Activated B cell treated with CpG ODN at 0.5 μM for 24 hours (primary cell): ENCODE results near the gene PMPCA. TPM values are rescaled to one million over a fixed set of nuclear protein-coding genes. Genes with fewer than 3 reads are reported as not detected.
"Not testable (repeated sequence)": the region's sequence is repeated elsewhere in the genome, so short reads cannot be mapped to it uniquely, and the experiment has no call there.

Source experiments
- ATAC-seq: fragments of 200-7000 bp; cut with Tn5 transposase; one replicate; pipeline ENCODE4 v1.10.0; 2021; ENCODE audit warnings: low read depth, mild to moderate bottlenecking, moderate library complexity
- CTCF ChIA-PET: fragments of 350-600 bp; sonication (Branson Sonifier 250); formaldehyde crosslinking; loops from one replicate; lab custom pipeline; 2021; ENCODE audit warnings: antibody characterized with exemption; lab: Charles Lee
- POLR2A ChIA-PET: fragments of 350-600 bp; sonication (Branson Sonifier 250); formaldehyde crosslinking; loops from one replicate; lab custom pipeline; 2021; ENCODE audit warnings: antibody characterized with exemption; lab: Charles Lee
- DNase-seq: peaks from one replicate; pipeline ENCODE4 v3.0.0; 2022
- H3K27ac Mint-ChIP-seq: one replicate; pipeline ENCODE4 v1.8.0; 2020; ENCODE audit warnings: mixed read lengths
- H3K27me3 Mint-ChIP-seq: one replicate; pipeline ENCODE4 v1.8.0; 2021; ENCODE audit warnings: mixed read lengths
- H3K36me3 Mint-ChIP-seq: one replicate; pipeline ENCODE4 v1.8.0; 2021; ENCODE audit warnings: low read depth, mixed read lengths
- H3K4me1 Mint-ChIP-seq: one replicate; pipeline ENCODE4 v1.8.0; 2021; ENCODE audit warnings: mixed read lengths
- H3K4me3 Mint-ChIP-seq: one replicate; pipeline ENCODE4 v1.8.0; 2020; ENCODE audit warnings: mild to moderate bottlenecking, mixed read lengths
- H3K9me3 Mint-ChIP-seq: one replicate; pipeline ENCODE4 v1.8.0; 2020; ENCODE audit warnings: mixed read lengths
- CTCF ChIP-seq: fragments of 200-600 bp; IDR thresholded peaks from one replicate; pipeline ENCODE4 v1.8.0; 2022; ENCODE audit warnings: antibody characterized with exemption, mild to moderate bottlenecking
- intact Hi-C: fragments of 100-400 bp; cut with micrococcal nuclease; formaldehyde crosslinking; loops from one replicate; pipeline ENCODE4 v1.15.1; 2024
- total RNA-seq: library from RNA; stranded (reverse); gene quantifications from 2 replicates; pipeline ENCODE4 v1.2.3, GENCODE V29; 2022

PMPCA gene
- total RNA-seq, 1 donor from 2014 or later = 75.3 TPM

- no peak for DNase-seq
- Mint-ChIP-seq H3K27me3 (no peaks in the 10 kb centered on the region), H3K9me3 (no peaks in the 10 kb centered on the region), H3K4me3 (no peak overlapping the region), H3K36me3 (peaks cover 71% of the 10 kb centered on the region), H3K27ac (no peak overlapping the region), H3K4me1 (no peaks in the 10 kb centered on the region)
- CTCF ChIA-PET = no interaction called here
- intact Hi-C loops = no loop called here
- ATAC-seq = no peak
- no peak for TF ChIP-seq CTCF
- POLR2A ChIA-PET = no interaction called here
Observed at GRCh38 chr9:136422876-136423275, 12.4 kb downstream of the PMPCA start.

GRCh38 chr9:136423432-136424146, 13.1 kb downstream of the PMPCA start:
- Mint-ChIP-seq H3K36me3 (peaks cover 66% of the 10 kb centered on the region), H3K4me3 (no peak overlapping the region), H3K4me1 (no peaks in the 10 kb centered on the region), H3K9me3 (no peaks in the 10 kb centered on the region), H3K27me3 (no peaks in the 10 kb centered on the region), H3K27ac (no peak overlapping the region)
- CTCF ChIA-PET = no interaction called here
- ATAC-seq = no peak
- intact Hi-C loops = no loop called here
- no peak for TF ChIP-seq CTCF
- POLR2A ChIA-PET = no interaction called here
- DNase-seq = no peak

- ATAC-seq (no peak), DNase-seq (no peak)
- ChIA-PET POLR2A (interaction anchor here (0.6 to 0.7 kb wide), 2 partner anchors 320 to 645 kb away, joined by 5 to 6 read pairs; partner anchors contain the start of gene SAPCD2), CTCF (no interaction called here)
- no peak for TF ChIP-seq CTCF
- no peak overlapping the region for H3K27ac Mint-ChIP-seq
- intact Hi-C loops = no loop called here
- H3K4me3 Mint-ChIP-seq = no peak overlapping the region
- H3K27me3 Mint-ChIP-seq = no peaks in the 10 kb centered on the region
- no peaks in the 10 kb centered on the region for H3K4me1 Mint-ChIP-seq
- H3K36me3 Mint-ChIP-seq = peaks cover 68% of the 10 kb centered on the region
- H3K9me3 Mint-ChIP-seq = no peaks in the 10 kb centered on the region
Observed at GRCh38 chr9:136424750-136425362, 14.4 kb downstream of the PMPCA start.

DNA sequence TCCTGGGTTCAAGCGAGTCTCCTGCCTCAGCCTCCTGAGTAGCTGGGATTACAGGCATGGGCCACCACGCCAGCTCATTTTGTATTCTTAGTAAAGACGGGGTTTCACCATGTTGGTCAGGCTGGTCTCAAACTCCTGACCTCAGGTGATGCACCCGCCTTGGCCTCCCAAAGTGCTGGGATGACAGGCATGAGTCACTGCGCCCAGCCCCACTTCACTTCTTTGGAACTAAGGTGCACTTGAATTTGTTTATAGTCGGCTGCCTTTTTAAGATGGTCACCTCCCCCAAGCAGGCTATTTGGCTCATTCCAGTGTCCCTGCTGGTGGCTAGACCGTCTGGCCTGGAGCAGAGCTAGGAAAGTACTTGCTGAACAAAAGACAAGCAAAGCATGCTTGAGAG, 14.9 kb downstream of the PMPCA start:
- intact Hi-C loops, H3K27me3 Mint-ChIP-seq, CTCF ChIA-PET, DNase-seq, H3K4me3 Mint-ChIP-seq, ATAC-seq, H3K9me3 Mint-ChIP-seq, H3K4me1 Mint-ChIP-seq: not testable (repeated sequence)
- H3K27ac Mint-ChIP-seq = peak overlapping the region; percentile 50
- H3K36me3 Mint-ChIP-seq = peaks cover 73% of the 10 kb centered on the region
- POLR2A ChIA-PET = interaction anchor here (0.6 to 0.7 kb wide), 2 partner anchors 321 to 645 kb away, joined by 5 to 6 read pairs; partner anchors contain the start of gene SAPCD2

GRCh38 chr9:136426787-136427186, 16.3 kb downstream of the PMPCA start:
- no peak for TF ChIP-seq CTCF
- Mint-ChIP-seq H3K9me3 (no peaks in the 10 kb centered on the region), H3K4me1 (no peaks in the 10 kb centered on the region), H3K27ac (no peak overlapping the region), H3K36me3 (peaks cover 65% of the 10 kb centered on the region), H3K27me3 (no peaks in the 10 kb centered on the region), H3K4me3 (no peak overlapping the region)
- ATAC-seq (no peak), DNase-seq (no peak)
- ChIA-PET CTCF (no interaction called here), POLR2A (no interaction called here)
- intact Hi-C loops = no loop called here
